ENCODE data around the gene NRF1. TPM values are rescaled to one million over a fixed set of nuclear protein-coding genes. Genes with fewer than 3 reads are reported as not detected.

NRF1 gene
- total RNA-seq, 1 experiment from 2014 or later = 19.3 TPM

DNA sequence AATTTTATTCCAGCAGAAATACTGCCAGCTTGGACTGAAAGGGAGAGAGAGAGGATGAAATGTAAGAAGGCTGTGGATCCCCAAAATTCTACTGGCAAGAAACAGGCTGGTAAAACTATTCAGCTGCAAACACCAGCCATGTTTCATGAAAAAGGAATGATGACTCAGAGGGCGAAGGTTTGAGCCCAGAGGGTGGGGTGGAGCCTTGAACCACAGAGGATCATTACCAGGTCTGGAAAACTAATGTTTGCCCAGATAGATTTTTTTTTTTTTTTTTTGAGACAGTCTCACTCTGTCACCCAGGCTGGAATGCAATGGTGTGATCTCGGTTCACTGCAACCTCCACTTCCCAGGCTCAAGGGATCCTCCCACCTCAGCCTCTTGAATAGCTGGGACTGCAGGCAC, 41.7 kb upstream of the NRF1 start:
- H2AFZ ChIP-seq (ENCODE audit: low read length) = no peak overlapping the region

More for the DNA sequence above, 41.7 kb upstream of the NRF1 start:
- H3K4ac ChIP-seq (ENCODE audit: low read depth, low read length) = no peak overlapping the region
- H2BK15ac ChIP-seq (ENCODE audit: low read depth, low read length) = no peak overlapping the region
- H3K4me1 Mint-ChIP-seq = peaks cover 3 to 4% of the 10 kb centered on the region in 2 experiments; a peak in 2 of 4 replicates
- no peak overlapping the region for H3K4me2 ChIP-seq (ENCODE audit: insufficient read depth, insufficient read length, low read length)
- no peak overlapping the region for H2BK120ac ChIP-seq (ENCODE audit: low read depth, low read length, poor library complexity, severe bottlenecking)
- no peak overlapping the region for H3K18ac ChIP-seq (ENCODE audit: insufficient read length, low read depth, low read length)
- DNase-seq = no peak
- no peak overlapping the region for H2BK12ac ChIP-seq (ENCODE audit: insufficient read length, low read depth, low read length)
- H3K4me3 Mint-ChIP-seq = no peak overlapping the region
- no peak overlapping the region for H3K14ac ChIP-seq (ENCODE audit: insufficient read depth, low read length)
- H3K79me2 ChIP-seq (ENCODE audit: insufficient read depth, low read length) = no peaks in the 10 kb centered on the region
- H3K27ac Mint-ChIP-seq = no peak overlapping the region
- no peaks in the 10 kb centered on the region for H3K79me1 ChIP-seq (ENCODE audit: insufficient read depth, low read depth, low read length, poor library complexity, severe bottlenecking)
- peaks cover 7 to 10% of the 10 kb centered on the region in 2 experiments; a peak in 3 of 5 replicates for H3K9me3 Mint-ChIP-seq
- H3K27me3 ChIP-seq (ENCODE audit: insufficient read depth, low read length) = no peaks in the 10 kb centered on the region
- H3T11ph ChIP-seq (ENCODE audit: low read length) = no peak overlapping the region
- no peak overlapping the region for H4K5ac ChIP-seq (ENCODE audit: insufficient read length, low read depth, low read length)
- H3K23ac ChIP-seq (ENCODE audit: insufficient read length, low read depth, low read length) = no peak overlapping the region
- H3K9me3 ChIP-seq (ENCODE audit: control insufficient read depth, low read depth, low read length) = no peaks in the 10 kb centered on the region
- no peak overlapping the region for H3K9ac ChIP-seq (ENCODE audit: extremely low read depth, insufficient read length, low read length)
- no peak overlapping the region for H2BK20ac ChIP-seq (ENCODE audit: low read depth, low read length, poor library complexity, severe bottlenecking)
- TF ChIP-seq, protein P1, sequence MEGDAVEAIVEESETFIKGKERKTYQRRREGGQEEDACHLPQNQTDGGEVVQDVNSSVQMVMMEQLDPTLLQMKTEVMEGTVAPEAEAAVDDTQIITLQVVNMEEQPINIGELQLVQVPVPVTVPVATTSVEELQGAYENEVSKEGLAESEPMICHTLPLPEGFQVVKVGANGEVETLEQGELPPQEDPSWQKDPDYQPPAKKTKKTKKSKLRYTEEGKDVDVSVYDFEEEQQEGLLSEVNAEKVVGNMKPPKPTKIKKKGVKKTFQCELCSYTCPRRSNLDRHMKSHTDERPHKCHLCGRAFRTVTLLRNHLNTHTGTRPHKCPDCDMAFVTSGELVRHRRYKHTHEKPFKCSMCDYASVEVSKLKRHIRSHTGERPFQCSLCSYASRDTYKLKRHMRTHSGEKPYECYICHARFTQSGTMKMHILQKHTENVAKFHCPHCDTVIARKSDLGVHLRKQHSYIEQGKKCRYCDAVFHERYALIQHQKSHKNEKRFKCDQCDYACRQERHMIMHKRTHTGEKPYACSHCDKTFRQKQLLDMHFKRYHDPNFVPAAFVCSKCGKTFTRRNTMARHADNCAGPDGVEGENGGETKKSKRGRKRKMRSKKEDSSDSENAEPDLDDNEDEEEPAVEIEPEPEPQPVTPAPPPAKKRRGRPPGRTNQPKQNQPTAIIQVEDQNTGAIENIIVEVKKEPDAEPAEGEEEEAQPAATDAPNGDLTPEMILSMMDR (conservative IDR thresholded peaks at IDR 0.05) = no peak
- H3K4me1 ChIP-seq (ENCODE audit: insufficient read depth, low read length) = no peaks in the 10 kb centered on the region
- no peaks in the 10 kb centered on the region for H4K20me1 ChIP-seq (ENCODE audit: control insufficient read depth, insufficient read depth, insufficient read length)
- H4K8ac ChIP-seq (replicated peaks; ENCODE audit: insufficient read length, low read depth, low read length) = no peak overlapping the region
- H3K56ac ChIP-seq (ENCODE audit: insufficient read length, low read depth, low read length) = no peak overlapping the region
- H3K27ac ChIP-seq (ENCODE audit: insufficient read length, low read depth, low read length) = no peak overlapping the region
- no peak overlapping the region for H2BK5ac ChIP-seq (ENCODE audit: insufficient read length, low read length)
- no peak overlapping the region for H4K91ac ChIP-seq (ENCODE audit: insufficient read length, low read depth, low read length)
- no peaks in the 10 kb centered on the region; the same call in none of the 2 replicates for H3K27me3 Mint-ChIP-seq (ENCODE audit: low read depth)
- no peaks in the 10 kb centered on the region for H3K23me2 ChIP-seq (ENCODE audit: insufficient read length, low read depth, low read length, poor library complexity, severe bottlenecking)
- H2AK5ac ChIP-seq (ENCODE audit: insufficient read length, low read length) = no peak overlapping the region
- H3K36me3 Mint-ChIP-seq (ENCODE audit: insufficient read depth in 1 of 3, low read depth in 3 of 3) = peaks cover 0 to 7% (median 2%) of the 10 kb centered on the region in 3 experiments; a peak in 3 of 7 replicates
- WGBS (ENCODE audit: extremely low coverage, insufficient read length, low lambda C conversion rate) = no CpG with 5 or more reads among the region's 2 CpGs
